Measurements from ENCODE around the gene NUDCD3.

DNA sequence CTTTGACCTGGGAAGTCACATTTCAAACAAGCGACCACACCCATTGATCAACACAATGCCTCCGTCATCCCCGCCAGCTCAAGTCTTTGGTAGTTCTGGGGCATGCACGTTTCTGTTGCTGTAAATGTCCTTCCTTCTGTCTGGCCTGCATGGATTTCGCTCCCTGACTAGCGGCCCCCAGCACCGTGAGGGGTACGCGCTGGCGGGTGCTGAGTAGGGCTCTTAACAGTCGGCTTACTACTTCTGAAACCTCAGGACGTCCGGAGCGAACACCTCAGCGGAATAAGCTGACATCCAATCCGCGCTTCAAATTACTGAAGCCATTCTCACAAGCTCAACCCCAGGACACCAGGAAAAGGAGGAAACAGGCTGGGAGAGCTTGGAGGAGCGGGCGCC is 505 bp downstream of the NUDCD3 start:
- TF ChIP-seq ASH2L (IDR thresholded peaks at IDR 0.05; ENCODE audit: low read length) = no peak
- TF ChIP-seq, protein P1, sequence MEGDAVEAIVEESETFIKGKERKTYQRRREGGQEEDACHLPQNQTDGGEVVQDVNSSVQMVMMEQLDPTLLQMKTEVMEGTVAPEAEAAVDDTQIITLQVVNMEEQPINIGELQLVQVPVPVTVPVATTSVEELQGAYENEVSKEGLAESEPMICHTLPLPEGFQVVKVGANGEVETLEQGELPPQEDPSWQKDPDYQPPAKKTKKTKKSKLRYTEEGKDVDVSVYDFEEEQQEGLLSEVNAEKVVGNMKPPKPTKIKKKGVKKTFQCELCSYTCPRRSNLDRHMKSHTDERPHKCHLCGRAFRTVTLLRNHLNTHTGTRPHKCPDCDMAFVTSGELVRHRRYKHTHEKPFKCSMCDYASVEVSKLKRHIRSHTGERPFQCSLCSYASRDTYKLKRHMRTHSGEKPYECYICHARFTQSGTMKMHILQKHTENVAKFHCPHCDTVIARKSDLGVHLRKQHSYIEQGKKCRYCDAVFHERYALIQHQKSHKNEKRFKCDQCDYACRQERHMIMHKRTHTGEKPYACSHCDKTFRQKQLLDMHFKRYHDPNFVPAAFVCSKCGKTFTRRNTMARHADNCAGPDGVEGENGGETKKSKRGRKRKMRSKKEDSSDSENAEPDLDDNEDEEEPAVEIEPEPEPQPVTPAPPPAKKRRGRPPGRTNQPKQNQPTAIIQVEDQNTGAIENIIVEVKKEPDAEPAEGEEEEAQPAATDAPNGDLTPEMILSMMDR (IDR thresholded peaks at IDR 0.05; ENCODE audit: control extremely low read depth in 1 of 3, insufficient read depth in 1 of 3, low read depth in 1 of 3, low read length in 3 of 3) = no peak
- TF ChIP-seq POLR2A (IDR thresholded peaks at IDR 0.05; ENCODE audit: control extremely low read depth in 1 of 2, low read depth in 2 of 2, low read length in 2 of 2) = no peak

Measured in H1 (cell line).